ENCODE measurements around the gene SYT17.
A peak's percentile ranks its signal among the peaks of the same experiment; 100 is the strongest.

SYT17 gene

DNA sequence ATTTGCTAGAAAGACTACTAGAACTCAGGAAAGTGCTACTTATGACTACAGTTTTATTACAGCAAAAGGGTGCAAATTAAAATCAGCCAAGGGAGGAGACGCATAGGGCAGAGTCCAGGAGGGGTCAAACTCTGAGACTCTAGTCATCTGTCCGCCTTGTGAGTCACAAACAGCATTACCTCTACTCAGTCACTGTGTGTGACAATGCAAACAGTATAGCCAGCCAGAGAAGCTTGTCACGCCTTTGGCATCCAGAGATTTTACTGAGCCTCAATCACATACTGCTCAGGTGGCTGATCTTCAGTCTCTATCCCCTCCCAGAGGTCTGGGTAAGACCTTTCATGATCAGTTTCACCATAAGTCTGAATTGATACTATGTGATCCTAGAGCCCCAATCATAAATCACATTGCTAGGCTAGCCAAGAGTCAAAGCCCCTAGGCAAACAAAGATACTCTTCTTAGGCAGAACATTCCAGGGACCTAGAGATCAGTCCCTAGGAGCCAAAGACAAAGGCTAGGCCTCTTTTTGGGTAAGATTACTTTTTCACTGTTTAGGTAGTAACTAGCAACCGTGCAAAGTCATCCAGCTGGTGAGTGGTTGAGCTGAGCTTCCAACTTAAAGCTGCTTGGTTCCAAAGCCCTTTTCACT lies 68.6 kb downstream of the SYT17 start:
- DNase-seq = no peak
- intact Hi-C loops (cut with DNase I) = no loop called here

DNA sequence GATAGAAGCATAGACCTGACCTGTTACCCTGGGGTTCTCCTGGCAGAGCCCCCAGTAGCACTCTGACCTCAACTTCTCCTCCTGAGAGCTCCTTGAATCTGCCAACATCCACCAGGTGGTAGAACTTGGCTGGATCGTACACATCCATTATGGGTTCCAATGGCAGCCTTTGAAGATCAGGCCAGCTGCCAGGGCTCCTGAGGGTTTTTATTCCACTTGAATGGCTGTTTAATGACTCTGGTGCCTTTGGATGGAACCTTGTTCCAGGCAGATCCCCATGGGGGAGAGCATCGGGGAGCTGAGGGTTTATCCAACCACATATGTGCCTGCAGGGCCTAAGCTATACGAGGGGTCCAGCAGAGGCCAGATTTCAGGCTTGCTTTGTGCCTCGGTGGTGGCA lies 70.4 kb downstream of the SYT17 start:
- intact Hi-C loops (cut with DNase I) = no loop called here
- peak in 3 of 42 donors; percentile 11 to 38 (median 16) for DNase-seq

DNA sequence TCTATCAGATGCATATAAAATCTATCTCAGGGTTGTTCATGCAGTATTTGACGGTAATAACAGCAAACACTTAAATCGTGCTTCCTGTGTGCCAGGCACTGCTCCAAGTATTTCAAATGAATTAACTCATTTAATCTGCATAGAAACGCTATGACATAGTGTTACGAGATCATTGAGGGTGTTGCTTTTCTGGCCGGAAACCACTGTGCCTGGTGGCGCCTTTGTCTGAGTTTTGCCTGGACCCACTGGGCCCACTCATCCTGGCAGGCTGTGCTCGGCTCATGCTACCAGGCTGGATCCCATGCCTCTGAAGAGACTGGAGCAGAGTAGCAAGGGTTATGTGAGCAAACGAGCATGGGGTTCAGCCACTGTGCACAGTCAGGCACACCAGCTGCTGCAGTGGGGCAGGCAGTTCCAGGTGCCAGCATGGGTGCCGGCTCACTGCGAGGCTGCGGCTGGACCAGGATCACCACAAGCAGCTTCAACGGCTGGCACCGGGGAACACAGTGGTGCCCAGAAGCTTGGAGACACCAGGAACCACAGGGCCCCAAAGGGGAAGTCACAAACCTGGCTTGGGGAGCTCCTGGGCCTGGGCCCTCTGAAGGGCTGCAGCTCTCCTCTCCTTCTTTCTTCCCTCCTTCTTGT lies 71.6 kb downstream of the SYT17 start:
- DNase-seq = peak in 1 of 42 donors; percentile 6
- intact Hi-C loops (cut with DNase I) = no loop called here

DNA sequence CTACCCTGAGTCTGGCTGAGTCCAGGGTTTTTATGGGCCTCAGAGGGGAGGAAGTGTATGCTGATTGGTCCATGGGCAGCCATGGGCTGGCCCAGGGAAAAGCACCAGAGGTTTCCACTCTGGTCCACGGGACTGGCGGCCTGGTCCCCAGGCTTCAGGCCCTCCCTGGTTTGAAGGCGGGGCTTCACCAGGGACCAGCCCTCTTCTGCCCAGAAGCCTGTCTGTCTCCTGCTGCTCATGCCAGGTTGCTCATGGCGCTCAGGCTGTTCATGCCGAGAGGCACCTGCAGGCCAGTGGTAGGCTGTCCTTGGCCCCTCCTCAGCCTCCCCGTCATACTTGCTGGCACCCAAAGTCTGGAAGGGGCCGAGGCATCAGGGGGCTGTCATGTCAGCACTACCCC lies 72.5 kb downstream of the SYT17 start:
- intact Hi-C loops (cut with DNase I) = no loop called here

DNA sequence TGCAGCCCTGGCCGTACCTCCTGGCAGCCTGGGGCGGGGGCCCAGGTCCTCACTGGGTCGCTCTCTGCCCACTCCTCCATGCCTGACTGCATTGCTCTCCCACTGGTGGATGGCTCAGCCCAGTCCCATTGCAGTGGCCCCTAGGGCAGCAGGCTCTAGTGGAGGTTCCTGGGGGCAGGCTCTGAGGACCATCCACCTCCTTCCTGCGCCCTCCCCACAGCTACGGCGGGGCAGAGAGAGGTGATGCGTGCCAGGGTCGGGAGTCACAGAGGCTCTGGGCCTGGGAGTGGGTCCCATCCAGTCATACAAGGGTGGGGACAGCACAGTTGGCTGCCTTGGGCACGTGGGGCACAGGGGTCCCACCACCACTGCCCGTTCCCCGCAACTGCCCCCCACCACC lies 73.5 kb downstream of the SYT17 start:
- DNase-seq = no peak
- intact Hi-C loops (cut with DNase I) = no loop called here

More for the DNA sequence above, 72.5 kb downstream of the SYT17 start:
- DNase-seq = no peak

DNA sequence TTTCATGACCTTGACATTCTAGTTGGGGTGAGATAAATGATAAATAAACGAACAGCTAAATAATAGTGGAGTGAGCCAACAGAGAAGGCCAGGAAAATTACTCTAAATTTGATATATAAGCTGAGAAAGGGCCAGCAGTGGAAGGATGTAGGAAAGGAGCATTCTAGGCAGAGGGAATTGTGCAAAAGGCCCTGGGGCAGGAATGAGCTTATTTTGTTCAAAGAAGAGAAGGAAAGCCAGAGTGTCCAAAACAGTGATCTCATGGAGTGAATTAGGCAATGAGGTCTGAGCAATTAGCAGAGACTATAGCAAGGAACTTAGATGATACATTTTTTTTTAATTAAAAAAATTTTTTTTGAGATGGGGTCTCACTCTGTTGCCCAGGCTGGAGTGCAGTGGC lies 74.1 kb downstream of the SYT17 start:
- DNase-seq = no peak
- intact Hi-C loops (cut with DNase I) = no loop called here

DNA sequence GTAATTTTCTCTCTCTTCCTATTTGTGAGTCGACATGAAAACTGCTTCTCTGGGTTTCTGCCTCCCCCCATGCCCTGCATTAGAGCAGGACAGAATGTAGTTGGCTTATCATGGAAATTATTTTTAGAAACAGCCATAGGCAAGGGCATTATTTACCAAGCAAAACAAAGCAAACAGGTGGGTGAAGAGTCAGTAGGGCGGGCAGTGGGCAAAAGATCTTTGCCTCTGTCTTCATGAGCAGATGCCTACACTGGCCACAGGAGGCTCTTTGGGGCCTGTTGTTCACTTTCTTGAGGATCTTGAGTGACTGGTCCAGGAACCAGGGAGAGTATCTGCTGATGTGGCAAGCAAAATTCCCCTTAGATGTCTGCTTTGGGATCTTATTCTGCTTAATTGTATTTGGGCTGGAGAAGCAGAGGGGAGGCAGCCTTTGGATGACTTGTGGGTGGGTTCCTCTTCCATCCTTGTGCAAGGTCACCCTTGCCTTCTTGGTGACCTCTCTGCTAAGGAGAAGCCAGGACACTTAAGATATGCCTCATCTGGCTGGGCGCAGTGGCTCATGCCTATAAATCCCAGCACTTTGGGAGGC lies 75.0 kb downstream of the SYT17 start:
- DNase-seq = no peak
- intact Hi-C loops (cut with DNase I) = no loop called here

DNA sequence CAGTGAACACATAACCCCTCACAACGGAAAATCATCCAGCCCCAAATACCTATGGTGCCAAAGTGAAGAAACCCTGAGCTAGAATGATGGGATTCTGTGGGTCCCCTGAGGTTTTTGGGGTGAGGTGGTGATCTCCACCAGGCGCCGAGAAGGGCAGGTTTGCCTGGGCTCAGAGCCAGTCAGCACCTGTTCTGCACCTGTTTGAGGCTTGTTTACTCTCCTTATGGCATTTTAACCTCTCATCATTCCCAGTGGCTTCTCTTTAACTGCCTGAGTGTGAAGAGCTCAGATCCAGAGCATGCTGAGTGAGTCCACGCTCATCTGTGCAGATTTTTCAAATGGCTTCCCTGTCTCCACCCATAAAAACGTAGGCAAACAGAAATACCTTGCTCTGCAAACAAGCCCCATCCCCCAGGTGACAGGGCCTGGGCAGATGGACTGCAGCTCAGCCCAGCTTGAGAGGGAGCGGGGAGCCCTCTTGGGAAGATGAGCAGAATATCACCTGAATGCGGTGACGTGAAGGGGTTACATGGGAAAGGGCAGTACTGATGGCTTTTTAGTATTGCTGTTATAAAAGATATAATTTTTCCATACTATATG lies 77.4 kb downstream of the SYT17 start:
- no peak for DNase-seq
- intact Hi-C loops (cut with DNase I) = no loop called here

DNA sequence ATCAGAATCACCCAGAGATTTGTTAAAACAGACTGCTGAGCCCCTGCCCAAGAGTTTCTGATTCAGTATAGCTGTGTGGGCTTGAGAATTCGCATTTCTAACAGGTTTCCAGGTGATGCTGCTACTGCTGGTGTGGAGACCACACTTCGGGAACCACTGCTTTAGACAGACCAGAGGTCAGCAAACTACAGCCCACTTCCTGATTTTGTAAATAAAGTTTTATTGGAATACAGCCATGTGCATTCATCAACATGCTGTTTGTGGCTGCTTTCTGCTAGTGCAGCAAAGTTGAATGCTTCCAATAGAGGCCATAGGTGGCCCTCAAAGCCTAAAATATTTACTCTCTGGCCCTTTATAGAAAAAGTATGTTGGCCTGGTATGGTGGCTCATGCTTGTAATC lies 84.9 kb downstream of the SYT17 start:
- intact Hi-C loops (cut with DNase I) = no loop called here
- no peak for DNase-seq

DNA sequence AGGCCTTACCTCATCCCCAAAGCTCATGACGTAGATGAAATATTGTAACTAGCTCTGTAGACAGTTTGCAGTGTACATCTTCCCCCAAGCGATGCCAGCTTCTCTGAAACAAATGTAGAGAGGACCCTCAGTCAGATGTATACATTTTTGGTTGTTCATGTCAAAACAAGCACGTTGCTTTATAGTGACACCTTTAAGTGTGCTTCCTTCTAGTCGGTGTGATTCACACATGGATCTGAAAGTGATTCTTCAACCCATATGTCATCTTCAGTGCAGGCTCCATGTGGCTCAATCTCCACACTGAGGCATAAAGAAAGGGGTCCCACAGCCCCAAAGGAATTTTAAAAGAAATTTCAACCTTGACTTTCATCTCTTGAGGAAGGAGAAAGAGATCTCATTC lies 86.6 kb downstream of the SYT17 start:
- no peak for DNase-seq
- intact Hi-C loops (cut with DNase I) = no loop called here

DNA sequence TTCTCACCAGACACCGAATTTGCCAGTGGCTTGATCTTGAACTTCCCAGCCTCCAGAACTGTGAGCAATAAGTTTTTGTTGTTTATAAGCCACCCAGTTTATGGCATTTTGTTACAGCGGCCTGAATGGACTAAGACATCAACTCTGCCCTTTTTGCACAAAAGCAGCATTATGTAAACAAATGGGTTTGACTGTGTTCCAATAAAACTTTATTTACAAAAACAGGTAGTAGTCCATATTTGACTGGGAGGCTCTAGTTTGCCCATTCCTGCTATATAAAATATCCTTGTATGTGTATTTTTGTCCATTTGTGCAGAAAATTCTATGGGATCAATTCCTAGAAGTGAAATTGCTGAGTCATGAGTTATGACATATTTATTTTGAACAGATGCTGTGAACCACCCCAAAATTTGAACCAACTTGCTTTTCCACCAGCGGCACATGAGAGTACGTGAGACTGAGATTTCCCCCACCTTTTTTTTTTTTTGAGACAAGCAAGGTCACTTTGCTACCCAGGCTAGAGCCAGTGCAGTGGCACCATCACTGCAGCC lies 96.2 kb downstream of the SYT17 start:
- intact Hi-C loops (cut with DNase I) = no loop called here
- no peak for DNase-seq

DNA sequence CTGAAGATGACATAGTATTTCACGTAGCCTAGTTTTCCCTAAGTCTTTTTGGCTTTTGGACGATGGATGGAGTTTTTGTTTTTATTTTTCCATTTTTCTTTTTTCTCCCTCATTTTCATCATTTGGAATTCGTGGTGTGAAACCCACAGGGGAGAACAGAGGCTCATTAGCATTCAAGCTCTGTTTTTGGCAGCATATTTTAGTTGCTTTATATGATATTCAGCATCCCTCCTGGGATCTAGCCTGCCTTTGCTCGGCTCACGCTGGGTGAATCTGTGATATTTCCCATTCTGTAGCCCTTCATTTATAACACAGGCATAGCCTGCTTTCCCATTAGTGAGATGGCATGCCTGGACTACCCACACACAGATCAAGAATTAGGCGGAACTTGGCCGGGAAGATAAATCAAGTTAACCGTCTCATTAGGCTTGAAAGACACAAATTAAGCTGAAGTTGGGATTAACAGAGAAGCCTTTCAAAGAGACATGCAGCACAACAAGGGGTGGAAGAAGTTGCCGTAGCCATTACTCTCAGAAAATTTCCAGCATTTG lies 97.4 kb downstream of the SYT17 start:
- intact Hi-C loops (cut with DNase I) = no loop called here
- DNase-seq = peak in 3 of 42 donors; percentile 10 to 56 (median 20)

DNA sequence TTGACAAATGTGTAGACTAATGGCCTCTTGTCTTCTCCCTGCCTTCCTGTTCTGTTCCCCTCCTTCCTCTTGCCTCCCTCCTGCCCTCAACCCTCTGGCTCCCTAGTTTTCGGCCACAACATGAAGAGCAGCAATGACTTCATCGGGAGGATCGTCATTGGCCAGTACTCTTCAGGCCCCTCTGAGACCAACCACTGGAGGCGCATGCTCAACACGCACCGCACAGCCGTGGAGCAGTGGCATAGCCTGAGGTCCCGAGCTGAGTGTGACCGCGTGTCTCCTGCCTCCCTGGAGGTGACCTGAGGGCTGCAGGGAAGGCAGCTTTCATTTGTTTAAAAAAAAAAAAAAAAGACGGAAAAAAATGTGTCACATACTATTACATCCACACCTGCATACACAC lies 98.7 kb downstream of the SYT17 start:
- intact Hi-C loops (cut with DNase I) = no loop called here
- DNase-seq = no peak

DNA sequence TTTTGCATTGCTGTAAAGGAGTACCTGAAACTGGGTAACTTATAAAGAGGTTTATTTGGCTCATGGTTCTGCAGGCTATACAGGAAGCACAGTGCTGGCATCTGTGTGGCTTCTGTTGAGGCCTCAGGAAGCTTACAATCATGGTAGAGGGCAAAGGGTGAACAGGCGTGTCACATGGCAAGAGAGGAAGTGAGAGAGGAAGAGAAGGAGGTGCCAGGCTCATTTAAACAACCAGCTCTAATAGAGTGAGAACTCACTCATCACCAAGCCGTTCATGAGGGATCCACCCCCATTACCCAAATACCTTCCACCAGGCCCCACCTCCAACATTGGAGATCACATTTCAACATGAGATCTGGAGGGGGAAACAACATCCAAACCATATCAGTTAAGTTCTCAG lies 101.1 kb downstream of the SYT17 start:
- intact Hi-C loops (cut with DNase I) = no loop called here
- no peak for DNase-seq

DNA sequence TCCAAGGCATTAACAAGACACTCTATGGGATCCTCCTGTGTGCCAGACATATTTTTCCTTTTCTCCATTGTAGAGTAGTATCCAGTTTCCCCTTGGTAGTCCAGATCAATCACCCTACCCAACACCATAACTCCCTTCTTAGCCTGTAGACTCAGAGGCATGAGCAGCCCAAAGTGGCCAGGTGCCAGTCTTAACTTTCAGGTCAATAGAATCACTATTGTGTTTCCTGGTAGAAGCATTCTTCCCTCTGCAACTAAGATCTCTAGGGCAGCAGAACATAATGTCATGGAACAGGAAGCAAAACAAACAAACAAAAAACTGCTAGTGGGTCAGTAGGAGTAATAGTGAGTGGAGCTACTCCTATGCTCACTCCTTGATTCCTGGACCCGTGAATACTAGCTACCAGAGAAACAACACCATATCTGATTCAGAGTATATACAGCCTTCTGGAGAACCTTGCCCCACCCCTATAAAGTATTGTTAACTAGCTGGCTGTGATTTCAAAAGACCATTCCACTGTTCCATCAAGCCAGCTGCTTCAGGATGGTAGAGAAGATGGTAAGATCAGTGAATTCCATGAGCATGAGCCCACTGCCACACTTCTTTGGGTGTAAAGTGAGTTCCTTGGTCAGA lies 106.2 kb downstream of the SYT17 start:
- intact Hi-C loops (cut with DNase I) = no loop called here
- no peak for DNase-seq

DNA sequence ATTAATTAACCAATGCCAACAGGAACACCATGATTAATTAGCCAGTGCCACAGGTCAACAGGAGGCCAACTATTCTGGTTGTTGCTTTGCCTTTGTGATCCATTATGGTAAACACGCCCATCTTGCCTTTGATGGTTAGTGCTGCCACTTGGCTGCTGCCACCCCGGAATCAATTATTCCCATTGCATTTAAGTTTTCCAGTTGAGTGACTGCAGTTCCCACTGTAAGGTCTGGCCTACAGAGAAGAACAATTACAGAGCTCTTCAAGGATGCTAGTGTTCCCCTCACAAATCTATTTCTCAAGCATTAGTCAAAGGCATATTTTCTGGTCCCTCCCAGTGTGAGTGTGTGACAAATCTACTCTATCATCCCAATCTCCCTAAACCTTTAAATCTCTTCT lies 110.4 kb downstream of the SYT17 start:
- intact Hi-C loops (cut with DNase I) = no loop called here
- DNase-seq = no peak

DNA sequence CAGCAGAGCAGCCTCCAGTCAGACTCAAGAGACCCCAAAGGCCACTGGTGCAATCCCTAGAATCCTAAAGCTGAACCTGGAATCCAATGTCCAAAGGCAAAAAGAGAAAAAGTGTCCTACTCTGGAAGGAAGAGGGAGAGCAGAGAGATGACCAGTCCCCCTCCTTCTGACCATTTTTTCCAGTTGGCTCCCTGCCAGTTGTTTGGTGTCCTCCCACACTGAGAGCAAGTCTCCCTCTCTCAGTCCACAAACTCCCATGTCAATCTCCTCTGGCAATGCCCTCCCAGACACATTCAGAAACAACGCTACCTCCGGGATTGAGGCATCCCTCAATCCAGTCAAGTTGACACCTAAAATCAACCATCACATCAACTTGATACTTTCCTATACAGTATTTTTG lies 113.2 kb downstream of the SYT17 start:
- no peak for DNase-seq
- intact Hi-C loops (cut with DNase I) = no loop called here

DNA sequence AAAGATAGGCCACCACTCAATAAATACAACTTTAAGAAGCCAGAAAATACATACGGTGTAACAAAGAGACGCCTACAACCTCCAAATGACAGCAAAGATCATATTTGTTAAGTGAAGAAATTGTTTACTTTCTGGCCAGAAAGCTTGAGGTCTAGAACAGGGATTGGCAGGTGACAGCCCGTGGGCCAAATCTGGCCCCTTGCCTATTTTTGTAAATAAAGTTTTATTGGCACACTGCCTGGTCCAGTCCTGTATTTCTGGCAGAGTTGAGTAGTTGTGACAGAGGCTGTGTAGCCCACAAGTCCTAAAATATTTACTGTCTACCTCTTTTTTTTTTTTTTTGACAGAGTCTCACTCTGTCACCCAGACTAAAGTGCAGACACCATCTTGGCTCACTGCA lies 114.1 kb downstream of the SYT17 start:
- DNase-seq = no peak
- intact Hi-C loops (cut with DNase I) = no loop called here

DNA sequence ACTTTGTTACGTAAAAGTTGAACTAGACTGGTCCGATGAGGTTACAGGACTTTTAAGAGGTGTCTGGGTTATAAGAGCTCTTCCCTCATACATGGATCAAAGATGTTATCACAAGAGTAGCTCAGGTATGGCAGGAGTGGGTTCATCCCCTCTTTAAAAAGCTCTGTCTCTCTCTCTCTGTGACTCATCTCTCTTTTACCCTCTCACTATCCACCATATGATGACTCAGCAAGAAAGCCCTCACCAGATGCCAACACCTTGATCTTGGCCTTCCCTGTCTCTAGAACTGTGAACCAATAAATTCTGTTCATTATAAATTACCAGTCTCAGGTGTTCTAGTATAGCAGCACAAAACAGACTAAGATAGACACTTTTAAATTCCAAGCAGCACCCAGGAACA lies 115.6 kb downstream of the SYT17 start:
- DNase-seq = no peak
- intact Hi-C loops (cut with DNase I) = no loop called here

DNA sequence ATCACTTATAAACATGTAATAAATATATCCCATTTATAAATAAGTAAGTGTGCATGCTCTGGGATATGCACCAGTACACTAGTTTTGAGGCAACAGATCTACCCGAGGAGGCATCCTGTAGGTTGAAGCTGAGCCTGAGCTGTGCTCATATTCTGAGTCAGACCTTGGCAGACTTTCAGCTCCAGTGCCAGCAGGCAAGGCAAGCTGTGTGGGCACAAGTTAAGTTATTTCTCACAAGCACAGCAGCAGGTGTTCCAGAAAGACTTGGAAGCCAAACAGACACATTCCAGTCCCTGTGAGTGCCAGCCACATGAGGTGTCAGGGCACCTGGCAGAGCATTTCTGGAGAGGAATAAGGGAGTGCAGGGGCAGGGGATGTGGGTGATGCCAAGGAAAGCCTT lies 116.2 kb downstream of the SYT17 start:
- DNase-seq = peak; percentile 38 to 97 (median 80)
- intact Hi-C loops (cut with DNase I) = no loop called here

Measured in head of caudate nucleus (tissue), 42 donors.